NB4 (cell line): ENCODE measurements around the gene WDFY4.

Source experiments
- MYC ChIP-seq: IDR thresholded peaks from 2 replicates; pipeline ENCODE4 v1.6.1; 2011; ENCODE audit warnings: low read depth, low read length
- TF ChIP-seq, protein P1 (sequence below): IDR thresholded peaks from one replicate; pipeline ENCODE4 v1.5.1; 2012; ENCODE audit warnings: low read depth, low read length

DNA sequence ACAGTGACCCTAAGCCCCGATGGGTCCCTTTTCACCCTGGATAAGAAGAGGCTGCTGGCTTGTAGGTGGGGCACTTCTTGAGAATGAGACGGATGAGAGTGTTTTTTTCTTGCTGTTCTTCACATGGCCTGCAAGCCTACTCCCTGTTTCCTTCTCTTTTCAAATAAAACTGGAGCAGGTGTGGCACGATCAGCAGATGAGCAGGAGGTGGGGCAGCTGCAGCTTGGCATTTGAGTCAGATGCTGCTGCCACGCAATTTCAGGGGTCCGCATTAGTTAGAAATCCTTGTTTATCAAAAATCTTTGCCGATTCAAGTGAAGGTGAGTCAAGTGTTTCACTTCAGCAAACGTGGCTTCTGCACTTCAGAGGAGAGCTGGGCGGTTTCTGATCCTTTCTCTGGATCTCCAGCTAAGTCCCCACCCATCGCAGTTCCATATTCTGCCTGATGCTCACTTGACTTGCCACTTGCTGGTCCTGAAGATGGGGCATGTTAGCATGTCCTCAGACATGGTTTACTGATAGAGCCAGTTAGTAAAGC lies 20.8 kb downstream of the WDFY4 start:
- TF ChIP-seq, protein P1, sequence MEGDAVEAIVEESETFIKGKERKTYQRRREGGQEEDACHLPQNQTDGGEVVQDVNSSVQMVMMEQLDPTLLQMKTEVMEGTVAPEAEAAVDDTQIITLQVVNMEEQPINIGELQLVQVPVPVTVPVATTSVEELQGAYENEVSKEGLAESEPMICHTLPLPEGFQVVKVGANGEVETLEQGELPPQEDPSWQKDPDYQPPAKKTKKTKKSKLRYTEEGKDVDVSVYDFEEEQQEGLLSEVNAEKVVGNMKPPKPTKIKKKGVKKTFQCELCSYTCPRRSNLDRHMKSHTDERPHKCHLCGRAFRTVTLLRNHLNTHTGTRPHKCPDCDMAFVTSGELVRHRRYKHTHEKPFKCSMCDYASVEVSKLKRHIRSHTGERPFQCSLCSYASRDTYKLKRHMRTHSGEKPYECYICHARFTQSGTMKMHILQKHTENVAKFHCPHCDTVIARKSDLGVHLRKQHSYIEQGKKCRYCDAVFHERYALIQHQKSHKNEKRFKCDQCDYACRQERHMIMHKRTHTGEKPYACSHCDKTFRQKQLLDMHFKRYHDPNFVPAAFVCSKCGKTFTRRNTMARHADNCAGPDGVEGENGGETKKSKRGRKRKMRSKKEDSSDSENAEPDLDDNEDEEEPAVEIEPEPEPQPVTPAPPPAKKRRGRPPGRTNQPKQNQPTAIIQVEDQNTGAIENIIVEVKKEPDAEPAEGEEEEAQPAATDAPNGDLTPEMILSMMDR, result no peak
- no peak for TF ChIP-seq MYC
